ENCODE data around the gene DYNC1I1.
A peak's percentile ranks its signal among the peaks of the same experiment; 100 is the strongest.

Gene DYNC1I1

DNA sequence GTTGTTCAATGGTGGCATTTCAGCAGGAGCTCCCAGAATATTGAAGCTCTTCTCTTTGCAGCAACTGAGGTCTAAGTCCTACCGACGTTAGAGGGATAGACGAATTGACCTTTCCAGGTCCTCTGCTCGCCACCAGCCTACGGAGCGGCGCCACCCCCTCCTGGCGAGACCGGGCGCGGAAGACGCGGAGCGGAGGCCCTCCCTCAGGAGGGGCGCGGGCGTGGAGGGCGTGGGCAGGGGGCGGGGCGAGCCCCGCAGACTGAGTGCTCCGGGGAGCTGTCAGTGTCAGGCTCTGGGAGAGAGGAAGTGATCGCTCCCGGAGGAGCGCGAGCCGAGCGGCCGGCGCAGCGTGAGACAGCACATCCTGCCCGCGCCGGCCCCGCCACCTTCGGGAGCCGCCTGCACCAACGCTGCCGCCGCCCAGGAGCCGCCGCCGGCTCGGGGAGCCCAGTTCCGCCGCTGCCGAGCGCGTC, at the start of gene DYNC1I1:
DYNC1I1 (plus strand) TSS at position 257 of the 473 bp plus-strand sequence. CDS start 32,176 bp downstream, outside the sequence.
- DNase-seq = peak; percentile 54 to 73

DNA sequence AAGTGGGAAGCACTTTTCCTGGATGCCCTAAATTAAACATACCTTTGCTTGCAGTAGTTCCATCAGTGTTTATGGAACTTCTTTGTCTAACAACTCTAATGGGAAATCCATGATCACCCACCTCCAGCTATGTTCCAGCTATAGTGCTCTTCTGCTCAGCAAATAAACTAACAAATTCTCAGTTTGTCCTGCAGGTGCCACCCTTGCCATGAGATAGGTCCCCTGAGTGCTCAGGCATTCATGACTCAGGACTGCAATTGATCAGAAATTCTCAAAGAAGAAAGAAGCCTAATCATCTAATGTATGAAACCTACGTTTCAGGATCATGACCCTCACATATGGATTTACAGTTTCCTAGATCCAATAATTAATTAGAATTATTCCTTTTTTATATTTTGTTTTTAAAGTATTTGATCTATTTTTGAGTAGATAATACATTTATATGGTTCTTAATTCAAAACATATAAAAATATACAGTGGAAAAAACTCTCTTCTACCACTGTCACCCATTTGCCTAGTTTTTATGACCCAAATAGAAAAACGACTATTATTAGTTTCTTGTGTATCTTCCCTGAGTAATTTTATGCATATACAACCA, 48.7 kb upstream of the DYNC1I1 start:
- DNase-seq = peak; percentile 2 to 45

DNA sequence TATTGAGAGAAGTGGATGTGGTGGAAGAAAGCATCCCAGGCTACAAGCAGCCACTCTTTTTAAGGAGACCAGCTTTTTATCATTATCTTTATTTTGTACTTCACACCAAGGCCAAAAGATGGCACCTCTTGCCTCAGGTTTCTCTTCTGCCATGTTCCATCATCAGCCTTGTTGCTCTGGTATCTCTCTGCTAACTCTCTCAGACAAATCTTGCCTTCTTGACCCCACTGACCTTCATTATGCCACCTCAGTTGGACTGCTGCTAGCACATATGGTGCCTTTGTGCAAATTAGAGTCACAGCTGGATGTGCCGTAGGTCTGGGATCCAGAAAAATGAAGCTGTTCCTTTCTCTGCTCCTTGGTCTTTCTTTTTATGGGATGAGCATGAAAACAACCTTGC, 47.1 kb upstream of the DYNC1I1 start:
- DNase-seq = no peak

DNA sequence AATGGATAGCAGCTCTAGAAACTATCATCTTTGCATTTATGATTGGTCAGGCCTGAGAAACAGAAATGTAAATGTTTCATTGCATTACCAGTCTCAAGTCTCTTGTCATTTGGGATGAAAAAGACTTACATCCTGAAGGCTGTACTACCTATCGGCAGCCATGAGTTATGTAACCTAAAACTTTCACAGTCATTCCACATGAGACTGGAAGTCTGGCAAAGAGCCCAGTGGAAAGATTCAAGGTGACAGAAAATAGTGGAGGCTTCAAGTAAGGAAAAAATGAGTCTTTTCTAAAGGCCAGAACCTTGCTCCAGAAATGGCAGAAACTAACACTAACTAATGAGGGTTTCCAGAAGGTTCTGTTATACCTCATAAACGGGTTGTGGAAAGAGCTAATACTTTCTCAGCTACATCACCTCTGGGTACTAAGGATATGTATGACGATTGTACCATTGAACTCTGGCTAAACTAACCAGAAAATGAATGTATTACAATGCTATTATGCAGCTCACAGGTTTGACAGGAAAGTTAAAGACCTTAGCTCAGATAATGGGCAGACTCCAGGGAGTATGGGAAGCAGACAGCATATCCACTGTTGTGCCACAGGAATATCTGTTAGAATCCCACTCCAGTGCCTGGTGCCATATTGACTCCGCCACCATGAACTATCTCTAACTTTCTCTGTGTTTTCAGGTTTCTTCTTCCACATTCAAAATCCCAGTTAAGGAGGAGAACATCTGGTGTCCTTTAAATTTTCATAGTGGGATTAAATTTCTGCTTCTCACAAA, 41.7 kb upstream of the DYNC1I1 start:
- no peak for DNase-seq

DNA sequence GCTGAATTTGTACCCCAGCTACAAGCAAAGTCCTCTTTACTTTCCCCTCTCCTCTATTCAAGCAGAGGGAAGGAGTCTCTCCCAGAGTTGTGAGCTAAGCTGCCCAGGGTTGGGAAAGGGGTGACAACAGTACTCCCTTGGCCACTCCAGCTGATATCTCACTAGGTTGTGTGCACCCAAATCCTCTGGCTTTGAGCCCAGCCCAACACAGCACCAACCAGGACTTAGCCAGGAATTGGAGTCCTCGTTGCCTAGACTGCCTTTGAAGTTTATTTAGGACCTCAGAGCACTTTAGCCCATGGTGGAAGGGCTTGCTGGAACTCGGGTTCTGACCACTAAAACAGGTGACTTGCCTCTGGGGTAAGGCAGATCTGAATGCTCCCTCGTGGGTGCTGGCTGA, 35.7 kb upstream of the DYNC1I1 start:
- no peak for DNase-seq

DNA sequence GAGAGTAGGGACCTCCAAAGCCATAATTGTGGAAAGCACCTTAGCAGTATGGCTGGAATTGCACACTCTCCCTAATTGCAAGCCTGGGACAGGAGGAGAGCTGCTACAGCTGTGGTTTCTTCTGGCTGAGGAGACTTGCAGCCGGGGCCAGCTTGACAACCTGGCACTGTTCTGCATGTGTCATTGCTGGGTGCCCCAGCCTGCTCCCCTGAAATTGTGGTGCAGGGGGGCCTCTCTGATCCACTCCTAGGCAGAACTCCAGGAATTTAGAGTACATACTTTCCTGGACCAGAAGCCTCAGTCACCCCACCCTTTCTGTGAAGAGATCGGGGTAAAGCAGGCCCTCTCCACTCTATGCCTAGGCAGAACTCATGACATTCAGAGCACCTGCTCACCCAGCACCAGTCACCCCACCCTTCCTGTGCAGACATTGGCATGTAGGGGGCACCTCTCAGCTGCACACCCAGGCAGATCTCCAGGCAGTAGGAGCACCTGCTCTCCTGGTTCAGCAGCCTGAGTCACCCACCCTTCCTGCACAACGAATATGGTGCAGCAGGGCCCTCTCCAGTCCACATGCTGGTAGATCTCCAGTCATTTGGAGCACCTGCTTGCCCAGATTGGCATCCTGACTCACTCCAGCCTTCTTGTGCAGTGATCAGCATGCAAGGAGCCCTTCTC, 34.4 kb upstream of the DYNC1I1 start:
- no peak for DNase-seq

DNA sequence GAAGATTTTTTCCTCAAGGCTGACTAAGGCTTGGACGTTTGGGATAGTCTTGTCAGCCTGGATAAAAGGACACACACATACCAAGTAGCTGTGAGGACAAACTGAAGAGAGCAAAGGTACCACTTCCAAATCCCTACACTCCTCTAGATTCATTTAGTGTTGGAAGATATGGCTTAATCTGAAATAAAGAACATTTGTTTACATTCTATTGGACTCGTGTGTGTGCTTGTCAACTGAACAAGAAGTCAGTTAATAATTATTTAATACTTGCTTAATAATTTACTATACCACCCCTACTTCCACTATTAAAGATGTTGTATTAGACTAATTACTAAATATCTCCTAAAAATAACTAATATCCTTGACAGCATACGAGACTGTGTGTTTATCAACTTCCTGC, 23.3 kb upstream of the DYNC1I1 start:
- no peak for DNase-seq

DNA sequence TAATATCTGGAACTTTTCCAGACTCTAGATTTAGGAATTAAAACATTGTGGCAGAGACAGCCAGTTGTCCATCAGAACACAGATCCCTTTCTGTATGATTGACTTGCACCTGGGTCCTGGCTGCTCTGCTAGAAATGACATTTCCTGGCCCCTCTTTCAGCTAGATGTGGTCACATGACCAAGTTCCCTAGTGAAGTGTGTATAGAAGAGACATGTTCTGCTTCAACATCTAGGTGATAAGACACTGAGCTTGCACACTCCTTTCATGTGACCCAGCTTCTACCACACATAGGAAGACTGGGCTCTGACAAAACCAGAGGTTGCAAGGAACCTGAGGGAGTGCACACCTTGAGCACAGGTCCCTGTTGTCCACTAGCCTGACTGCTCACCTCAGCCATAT, 22.8 kb upstream of the DYNC1I1 start:
- DNase-seq = no peak

DNA sequence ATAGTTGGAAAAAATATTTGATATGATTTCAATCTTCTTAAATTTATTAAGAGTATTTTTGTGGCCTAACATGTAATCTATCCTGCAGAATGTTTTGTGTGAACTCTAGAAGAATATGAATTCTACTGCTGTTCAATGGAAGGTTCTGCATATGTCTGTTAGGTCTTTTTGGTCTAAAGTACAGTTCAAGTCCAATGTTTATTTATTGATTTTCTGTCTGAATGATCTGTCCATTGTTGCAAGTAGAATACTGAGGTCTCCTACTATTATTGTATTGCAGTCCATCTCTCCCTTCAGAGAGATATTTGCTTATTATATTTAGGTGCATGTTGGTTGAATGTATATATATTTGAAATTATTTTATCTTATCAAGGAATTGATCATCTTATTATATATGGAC, 18.9 kb upstream of the DYNC1I1 start:
- DNase-seq = no peak

DNA sequence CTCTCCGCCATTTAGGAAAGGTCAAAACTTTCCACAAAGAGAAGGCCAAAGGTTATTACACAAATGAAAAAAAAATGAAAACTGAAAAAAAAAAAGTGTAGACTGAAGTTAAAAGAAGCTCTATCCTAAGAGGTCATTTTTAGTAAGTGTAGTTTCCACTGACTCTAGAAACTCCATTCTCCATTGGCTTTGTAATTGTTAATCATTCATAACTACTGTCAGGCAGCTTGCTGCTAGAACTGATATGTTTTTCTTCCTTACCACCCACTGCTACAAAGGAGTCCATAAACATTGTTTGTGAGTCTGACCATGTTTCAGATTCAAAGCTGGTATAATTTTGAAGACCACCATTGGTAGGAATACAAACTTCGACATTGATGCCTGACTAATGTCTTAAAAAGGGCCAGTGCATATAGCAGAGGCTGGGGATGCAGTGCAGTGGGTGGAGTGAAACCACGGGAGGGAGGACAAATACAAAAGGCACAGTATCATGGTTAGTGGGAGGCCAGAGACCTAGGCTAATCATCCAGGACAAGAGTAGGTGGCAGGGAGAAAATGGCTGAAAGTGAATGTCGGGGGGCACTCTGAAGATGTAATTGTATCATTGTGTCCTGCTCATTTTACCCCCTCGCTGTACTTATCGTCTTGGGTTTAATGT, 16.9 kb upstream of the DYNC1I1 start:
- DNase-seq = no peak

DNA sequence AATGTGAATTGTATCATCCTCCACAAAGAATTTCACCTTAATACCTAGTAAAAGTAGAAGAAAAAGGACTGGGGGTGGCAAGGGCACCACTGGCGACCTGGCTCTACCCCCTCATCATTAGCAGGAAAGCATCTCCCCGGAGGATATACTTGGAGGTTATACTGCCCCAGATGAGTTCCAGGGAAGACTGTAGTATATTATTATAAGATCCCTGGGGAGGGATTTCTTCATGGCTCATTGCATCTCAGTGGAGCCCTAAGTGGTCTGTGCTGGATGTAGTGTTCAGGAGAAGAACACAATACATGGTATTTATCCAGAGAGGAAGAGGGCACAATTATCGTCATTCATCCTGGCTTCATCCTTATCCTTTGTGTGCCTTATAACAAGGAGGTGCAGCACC, 14.2 kb upstream of the DYNC1I1 start:
- no peak for DNase-seq

DNA sequence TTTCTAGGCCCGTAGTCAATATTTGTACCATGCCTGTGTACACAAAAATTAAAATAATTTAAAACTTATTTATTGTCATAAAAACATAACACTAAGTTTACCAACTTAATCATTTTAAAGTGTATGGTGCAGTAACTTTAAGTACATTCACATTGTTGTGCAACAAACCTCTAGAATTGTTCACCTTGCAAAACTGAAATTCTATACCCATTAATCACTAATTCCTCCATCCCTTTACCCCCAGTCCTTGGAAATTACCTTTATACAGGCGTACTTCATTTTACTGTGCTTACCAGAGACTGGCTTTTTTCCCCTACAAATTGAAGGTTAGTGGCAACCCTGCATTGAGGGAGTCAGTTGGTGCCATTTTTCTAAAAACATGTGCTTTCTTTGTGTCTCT, 6.3 kb upstream of the DYNC1I1 start:
- no peak for DNase-seq

DNA sequence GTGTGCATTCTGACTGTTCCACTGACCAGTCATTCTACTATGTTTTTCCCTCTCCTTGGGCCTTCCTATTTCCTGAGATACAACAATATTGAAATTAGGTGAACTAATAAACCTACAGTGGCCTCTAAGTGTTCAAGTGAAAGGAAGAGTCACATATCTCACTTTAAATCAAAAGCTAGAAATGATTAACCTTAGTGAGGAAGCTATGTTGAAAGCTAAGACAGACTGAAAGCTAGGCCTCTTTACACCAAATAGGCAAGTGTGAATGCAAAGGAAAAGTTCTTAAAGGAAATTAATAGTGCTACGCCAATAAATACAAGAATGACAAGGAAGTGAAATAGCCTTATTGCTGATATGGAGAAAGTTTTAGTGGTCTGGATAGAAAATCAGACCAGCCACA, 5.7 kb upstream of the DYNC1I1 start:
- no peak for DNase-seq

DNA sequence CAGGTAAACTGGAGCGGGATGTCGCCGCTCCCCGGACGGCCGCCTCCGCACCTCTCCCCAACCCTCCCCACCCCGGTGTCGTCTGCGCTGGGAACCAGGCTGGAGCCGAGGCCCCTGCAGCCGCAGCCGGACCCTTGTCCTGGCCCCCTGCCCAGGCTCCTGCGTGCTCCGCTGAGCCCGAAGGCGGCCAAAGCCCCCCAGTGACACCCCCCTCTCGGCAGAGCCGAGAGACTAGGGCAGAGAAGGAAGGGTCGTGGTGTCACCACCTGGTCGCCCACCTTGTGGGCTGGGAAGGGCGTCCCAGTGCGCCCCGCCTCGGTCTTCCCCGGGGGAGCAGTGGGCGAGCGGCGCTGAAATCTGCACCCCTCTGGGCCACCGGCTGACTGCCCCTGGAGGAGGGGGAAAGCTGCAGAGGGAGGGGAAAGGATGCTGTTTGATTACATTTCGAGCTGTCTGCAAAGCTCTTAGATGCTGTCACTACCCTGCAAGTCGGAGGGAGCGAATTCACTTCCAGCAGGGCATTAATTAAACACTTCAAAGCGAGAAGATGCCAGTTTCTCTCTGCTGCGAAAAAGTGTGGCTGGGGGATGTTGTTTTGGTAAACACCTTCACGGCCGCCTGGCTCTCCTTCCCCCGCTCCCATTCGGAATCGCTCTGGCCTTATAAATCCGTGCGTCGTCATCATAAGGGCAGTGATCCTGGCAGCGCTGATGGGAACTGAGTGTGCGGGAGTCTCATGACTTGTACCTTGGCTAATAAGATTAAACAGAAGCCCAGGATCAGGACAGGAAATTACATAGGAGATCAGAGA, 622 bp downstream of the DYNC1I1 start:
- peak in 1 of 2 donors; percentile 16 for DNase-seq

DNA sequence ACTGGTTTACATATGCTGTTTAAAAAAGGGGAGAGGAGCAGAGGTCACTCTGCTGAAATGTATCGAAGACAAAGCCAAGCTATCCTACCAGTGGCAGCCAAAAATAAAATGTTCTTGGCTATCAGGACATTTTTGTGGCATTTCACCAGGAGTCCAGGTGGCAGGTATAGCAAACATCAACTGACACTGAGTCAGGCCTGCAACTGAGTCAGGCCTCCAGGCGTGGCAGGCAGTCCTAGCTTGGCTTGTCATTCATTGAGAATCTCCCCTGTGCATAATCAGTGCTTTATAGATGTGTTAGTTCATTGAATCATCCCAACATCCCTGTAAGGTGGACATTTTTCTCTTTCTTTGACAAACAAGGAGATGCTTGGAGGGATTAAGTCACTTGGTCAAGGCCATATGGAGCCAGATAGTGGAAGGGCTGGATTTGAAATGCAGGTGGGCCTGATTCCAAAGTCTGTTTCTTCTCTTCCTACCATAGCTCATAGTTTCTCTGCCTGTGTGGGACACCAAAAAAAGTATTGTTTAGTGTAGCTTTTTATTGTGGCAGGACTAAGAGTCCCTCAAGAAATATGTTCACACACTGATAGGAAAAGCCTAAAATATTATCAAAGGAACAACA, 4.3 kb downstream of the DYNC1I1 start:
- DNase-seq = no peak

DNA sequence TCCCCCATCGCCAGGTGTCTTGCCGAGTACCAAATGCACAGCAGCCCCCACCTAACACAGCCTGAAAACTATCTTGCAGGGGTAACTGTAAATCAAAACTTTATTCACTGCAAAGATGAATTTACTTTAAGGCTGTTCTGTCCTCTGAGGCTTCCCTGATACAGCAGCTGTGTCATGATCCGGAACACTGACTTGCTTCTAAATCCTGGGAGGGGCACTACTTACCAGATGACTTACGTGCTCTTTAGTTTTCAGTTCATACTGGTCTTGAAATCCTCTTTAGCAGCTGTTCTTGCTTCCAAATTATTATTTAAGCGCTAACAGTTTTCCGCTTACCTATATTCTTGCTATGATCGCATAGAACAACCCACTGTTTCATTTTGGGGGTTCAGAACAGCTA, 4.9 kb downstream of the DYNC1I1 start:
- no peak for DNase-seq

DNA sequence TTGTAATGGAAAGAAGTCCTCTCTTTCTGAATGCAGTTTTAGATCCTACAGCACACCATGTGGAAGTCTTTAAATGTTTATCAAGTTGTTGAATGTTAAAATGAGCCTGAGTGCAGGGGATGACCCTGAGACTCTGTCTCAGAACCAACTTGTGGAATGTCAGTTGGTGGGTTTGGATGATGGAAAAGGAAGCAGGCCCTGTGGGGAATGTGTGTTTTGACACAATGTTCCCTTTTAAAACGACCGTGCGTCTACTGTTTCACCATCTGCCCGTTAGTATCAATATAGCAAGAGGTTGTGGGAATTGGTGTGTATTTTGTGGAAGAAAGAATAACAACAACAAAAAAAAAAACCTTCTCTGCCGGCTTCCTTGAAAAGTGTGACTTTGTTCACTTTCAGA, 8.3 kb downstream of the DYNC1I1 start:
- no peak for DNase-seq

DNA sequence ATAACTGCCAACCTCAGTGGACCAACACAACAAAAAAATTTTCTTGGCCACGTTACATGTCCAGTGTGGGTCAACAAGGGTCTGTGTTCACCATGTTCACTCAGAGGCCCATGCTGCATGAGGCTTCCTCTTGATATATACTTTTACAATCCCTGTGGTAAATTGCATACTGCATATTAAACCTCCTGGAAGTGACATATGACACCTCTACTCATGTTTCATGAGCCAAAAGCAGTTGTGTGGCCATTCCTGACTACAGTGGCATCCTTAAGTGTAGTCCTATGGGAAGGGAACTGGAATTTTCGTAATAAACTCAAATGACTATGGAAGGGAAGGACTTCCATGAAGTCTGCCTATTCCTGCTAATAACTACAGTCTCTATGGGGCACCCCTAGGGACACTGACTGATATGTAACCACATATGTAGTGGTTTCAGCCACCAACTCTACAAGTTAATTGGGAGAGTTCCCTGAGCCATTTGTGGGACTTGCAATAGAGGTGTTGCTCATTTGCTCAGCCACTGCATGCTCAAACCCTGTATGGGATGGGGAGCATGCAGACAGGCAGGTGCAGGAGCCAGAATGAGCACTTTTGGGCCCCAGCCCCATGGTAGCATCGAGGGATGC, 9.7 kb downstream of the DYNC1I1 start:
- no peak for DNase-seq

DNA sequence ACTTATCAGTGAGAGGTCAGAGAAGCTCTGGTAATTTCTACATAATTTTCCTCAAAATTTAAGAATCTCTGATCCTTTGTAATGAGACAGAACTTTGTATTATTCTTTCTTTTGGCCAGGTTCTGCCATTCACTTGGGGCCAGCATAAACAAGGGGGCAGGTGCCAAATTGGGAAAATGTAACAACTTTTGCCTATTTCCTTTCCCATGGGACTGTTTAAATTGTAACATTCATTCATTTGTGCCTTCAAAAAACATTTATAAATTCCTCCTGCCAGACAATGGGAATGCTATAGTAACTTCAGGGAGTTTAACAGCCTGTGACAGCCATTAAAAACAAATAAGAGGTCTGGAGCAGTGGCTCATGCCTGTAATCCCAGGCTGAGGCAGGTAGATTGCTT, 12.4 kb downstream of the DYNC1I1 start:
- no peak for DNase-seq

DNA sequence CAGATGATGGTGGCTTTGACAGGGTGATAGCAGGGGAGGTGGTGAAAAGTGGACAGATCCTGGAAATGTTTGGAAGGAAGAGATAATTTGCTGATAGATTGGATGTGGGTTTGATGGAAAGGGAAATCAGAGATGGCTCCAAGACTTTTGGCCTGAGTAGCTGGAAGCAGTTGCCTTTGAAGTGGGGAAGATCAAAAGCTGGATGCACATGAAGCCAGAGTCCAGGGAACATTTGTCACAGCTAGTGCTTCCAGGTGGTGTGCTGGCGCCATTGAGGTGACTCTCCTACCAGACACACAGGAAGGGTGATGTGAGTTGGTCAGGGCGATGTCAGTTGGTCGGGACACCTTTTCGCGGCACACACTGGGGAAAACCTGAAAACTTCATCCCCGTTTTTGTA, 15.9 kb downstream of the DYNC1I1 start:
- no peak for DNase-seq

DNA sequence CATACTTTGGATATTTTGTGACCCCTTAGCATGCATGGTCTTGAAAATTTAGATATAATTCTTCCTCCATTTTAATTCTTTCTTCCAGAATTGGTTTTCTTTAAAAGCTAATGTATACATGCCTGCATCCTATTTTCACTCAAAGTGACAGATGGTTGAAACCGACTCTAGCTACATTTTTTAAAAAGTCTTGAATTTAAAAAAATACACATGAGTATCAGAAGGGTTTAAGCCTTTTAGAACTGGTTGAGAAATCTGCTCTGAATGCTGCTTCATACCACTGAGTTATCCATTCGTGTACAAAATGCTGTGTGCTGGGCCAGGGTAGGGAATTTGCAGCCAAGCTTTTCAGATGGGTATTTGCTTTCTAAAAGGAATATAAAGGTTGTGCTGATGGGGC, 16.5 kb downstream of the DYNC1I1 start:
- no peak for DNase-seq

DNA sequence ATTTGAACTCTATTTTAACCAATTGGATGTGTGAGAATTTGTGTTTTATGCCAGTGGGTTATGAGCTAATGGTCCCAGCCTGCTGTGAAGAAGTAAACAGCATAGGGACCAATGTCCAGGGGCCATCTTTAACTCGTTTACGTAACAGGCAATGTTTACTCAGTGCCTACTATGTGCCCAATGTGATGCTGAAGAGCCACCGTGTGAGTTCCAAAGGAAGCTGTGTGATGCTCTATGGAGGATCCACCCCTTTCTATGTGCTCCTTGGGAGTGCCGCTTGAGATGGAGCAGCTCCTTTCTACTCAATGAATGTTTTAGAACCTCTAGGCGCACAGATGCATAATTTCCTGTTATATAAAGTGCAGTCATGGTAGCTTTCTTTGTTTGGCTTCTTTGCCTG, 21.3 kb downstream of the DYNC1I1 start:
- no peak for DNase-seq
